Ovary (tissue), 9 donors: Measurements from ENCODE around the gene RFXANK. TPM values are rescaled to one million over a fixed set of nuclear protein-coding genes. Genes with fewer than 3 reads are reported as not detected.

Source experiments
- DNase-seq, 5 donors: peaks; one replicate each; pipeline ENCODE4 v3.0.0-alpha.2; 2019 to 2020
- H3K27ac ChIP-seq, 2 donors: fragments of 200-600 bp; one replicate each; pipeline versions ENCODE4 v1.5.1 to v1.8.0; 2019 to 2022
- H3K27me3 ChIP-seq: fragments of 200-600 bp; one replicate; pipeline ENCODE4 v1.8.0; 2022
- H3K36me3 ChIP-seq: fragments of 200-600 bp; sonication (generic); one replicate; pipeline ENCODE4 v1.5.1; 2019
- H3K4me1 ChIP-seq: one replicate; pipeline ENCODE4 v1.8.1; 2013; ENCODE audit warnings: mild to moderate bottlenecking, moderate library complexity; ENCODE audit not compliant: insufficient read depth
- H3K4me3 ChIP-seq: fragments of 200-600 bp; sonication (generic); one replicate; pipeline ENCODE4 v1.5.1; 2017
- H3K9me3 ChIP-seq, 2 donors: fragments of 200-600 bp in 1 of 2; sonication (generic) in 1 of 2; one replicate each; pipeline versions ENCODE4 v1.5.1 to v1.8.1; 2013 to 2019; ENCODE audit warnings: mild to moderate bottlenecking in 1 of 2, moderate library complexity in 1 of 2
- EP300 ChIP-seq: sonication (generic); formaldehyde crosslinking; IDR thresholded peaks from one replicate; pipeline ENCODE4 v1.6.1; 2017; ENCODE audit warnings: antibody characterized with exemption
- POLR2A ChIP-seq: fragments of 450-650 bp; IDR thresholded peaks from one replicate; pipeline ENCODE4 v1.6.1; 2017; ENCODE audit warnings: antibody characterized with exemption, mild to moderate bottlenecking, moderate library complexity
- WGBS, 3 donors: extraction: QIAGEN DNeasy Blood & Tissue Kit in 1 of 3; methylation state at CpG; one replicate each; pipeline versions ENCODE4 v1.1.5 to v1.1.7; 2013 to 2017; 5-methylcytosine and 5-hydroxymethylcytosine counted together
- intact Hi-C, 4 donors: fragments of 100-400 bp; cut with DNase I; formaldehyde crosslinking; loops; one replicate each; pipeline versions ENCODE4 v1.11.0 to v1.15.1; 2022 to 2023
- polyA plus RNA-seq, 2 donors: library from polyadenylated mRNA; stranded (reverse); fragments of 200-250 nt in 1 of 2; fragments of 350-450 nt in 1 of 2; fragmentation: Illumina TruSeq in 1 of 2; extraction: RNeasy Lipid Tissue Mini Kit (QIAGEN cat#74804) in 1 of 2; gene quantifications; one replicate each; pipeline ENCODE4 v1.2.3, GENCODE V29; 2013 to 2014
- total RNA-seq, 7 donors: library from RNA; depleted of rRNA in 2 of 7; stranded (reverse); fragments of >200 nt in 2 of 7; fragmentation: NEBNext Ultra II Directional in 3 of 7; extraction: Animal tissue kit (Norgen Biotek cat#: 25700) in 3 of 7; gene quantifications; one replicate each; pipeline versions ENCODE4 v1.1.0 to v1.2.4, GENCODE V29; 2016 to 2023
- TF ChIP-seq, protein P1 (sequence below), 3 donors: fragments of 450-650 bp in 2 of 3; fragments of 200-600 bp in 1 of 3; IDR thresholded peaks; one replicate each; pipeline versions ENCODE4 v1.5.1 to v1.8.0; 2016 to 2022; ENCODE audit warnings: antibody characterized with exemption in 3 of 3, mild to moderate bottlenecking in 1 of 3
- donor health status: DM: no; HTN: no; CAD: no; lungs with moderate emphysema.
- donor health status: DM: no; HTN: no; CAD: no.
- donor health status: Bipolar disorder and iron deficiency.
- donor health status: DM: yes; HTN: yes; CAD: no.
- donor health status: DM: no; HTN: no; CAD: no.
- donor health status: DM: yes; HTN: yes; CAD: no.

The RFXANK gene
- total and polyA plus RNA-seq, 9 donors: 9.7 to 67.2 (median 58.4) TPM

DNA sequence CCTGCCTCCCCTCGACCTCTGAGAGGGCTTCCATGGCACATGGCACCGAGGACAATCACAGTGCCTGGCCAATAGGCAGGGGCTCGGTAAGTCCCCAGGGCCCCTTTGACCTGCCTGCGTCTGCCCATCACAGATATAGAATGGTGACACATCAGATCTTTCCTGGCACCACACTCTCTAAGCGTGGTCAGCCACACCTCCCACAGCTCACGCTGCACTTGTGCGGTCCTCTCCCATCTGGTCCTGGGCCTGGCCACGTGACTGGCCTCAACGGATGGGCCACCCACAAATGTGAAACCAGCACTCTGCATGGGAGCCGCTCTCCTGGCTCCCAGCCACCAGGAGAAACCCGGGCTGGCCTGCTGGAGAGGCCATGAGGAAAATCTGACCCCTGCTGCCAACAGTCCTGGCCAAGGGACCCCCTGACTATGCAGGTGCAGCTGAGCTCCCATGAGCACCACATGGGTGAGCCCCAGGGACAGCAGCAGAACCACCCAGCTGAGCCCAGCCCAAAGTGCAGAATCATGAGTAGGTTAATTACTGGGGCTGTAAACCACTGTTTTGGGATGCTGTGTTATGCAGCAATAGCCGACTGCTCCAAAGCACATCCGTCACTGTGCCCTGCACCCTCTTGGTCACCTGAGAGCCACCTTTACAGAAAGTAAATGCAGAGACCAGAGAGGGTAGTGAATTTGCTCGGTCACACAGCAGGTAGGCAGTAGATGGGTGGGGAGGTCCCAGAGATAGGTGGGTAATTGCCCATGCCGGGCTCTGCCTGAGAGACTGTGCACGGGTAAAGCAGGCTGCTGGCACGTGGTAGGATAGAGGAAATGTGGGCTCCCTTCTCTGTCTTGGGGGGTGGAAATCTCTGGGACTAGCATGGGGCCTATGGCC lies 12.3 kb upstream of the RFXANK start:
- 83 to 88% (median 88%) methylated on average over 17 of the region's 17 CpGs for WGBS, 3 donors
- TF ChIP-seq, protein P1, sequence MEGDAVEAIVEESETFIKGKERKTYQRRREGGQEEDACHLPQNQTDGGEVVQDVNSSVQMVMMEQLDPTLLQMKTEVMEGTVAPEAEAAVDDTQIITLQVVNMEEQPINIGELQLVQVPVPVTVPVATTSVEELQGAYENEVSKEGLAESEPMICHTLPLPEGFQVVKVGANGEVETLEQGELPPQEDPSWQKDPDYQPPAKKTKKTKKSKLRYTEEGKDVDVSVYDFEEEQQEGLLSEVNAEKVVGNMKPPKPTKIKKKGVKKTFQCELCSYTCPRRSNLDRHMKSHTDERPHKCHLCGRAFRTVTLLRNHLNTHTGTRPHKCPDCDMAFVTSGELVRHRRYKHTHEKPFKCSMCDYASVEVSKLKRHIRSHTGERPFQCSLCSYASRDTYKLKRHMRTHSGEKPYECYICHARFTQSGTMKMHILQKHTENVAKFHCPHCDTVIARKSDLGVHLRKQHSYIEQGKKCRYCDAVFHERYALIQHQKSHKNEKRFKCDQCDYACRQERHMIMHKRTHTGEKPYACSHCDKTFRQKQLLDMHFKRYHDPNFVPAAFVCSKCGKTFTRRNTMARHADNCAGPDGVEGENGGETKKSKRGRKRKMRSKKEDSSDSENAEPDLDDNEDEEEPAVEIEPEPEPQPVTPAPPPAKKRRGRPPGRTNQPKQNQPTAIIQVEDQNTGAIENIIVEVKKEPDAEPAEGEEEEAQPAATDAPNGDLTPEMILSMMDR (IDR thresholded peaks at IDR 0.05): no peak
- TF ChIP-seq EP300 (no peak), POLR2A (no peak)
- DNase-seq: no peak
- no peaks in the 10 kb centered on the region for H3K36me3 ChIP-seq
- no peak overlapping the region for H3K4me3 ChIP-seq
- intact Hi-C loops: loop anchor here in 1 of 4 donors (10.0 kb wide), 1 partner anchor 125 kb away; no protein-coding TSS in a partner anchor
- no peaks in the 10 kb centered on the region for H3K27me3 ChIP-seq
- no peaks in the 10 kb centered on the region for H3K9me3 ChIP-seq
- no peak overlapping the region for H3K27ac ChIP-seq
- no peaks in the 10 kb centered on the region for H3K4me1 ChIP-seq

DNA sequence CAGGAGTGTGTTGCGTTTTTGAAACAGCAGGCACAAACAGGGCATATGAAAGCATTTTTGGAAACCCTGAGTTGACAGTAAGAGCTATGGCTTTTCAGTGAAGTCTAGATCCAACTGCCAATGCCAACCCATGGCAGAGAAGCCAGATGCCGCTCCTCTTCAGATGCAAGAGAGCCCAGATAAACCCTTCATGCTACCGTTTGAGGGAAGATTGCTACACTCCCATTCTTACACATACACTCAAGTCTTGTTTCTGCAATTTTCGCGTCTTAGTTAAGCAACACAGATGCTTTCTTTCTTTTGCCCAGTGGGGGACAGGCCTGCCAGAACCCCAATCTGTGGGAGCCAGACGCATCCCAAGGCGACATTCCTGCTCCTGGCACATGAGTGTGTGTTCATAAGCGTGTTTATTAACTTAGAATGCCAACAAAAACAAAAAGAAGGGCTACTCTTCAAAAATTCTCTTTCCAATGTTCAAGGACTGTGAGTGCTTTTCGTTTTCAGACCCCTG lies 10.5 kb upstream of the RFXANK start:
- TF ChIP-seq EP300: no peak
- TF ChIP-seq, protein P1 (IDR thresholded peaks at IDR 0.05): no peak
- TF ChIP-seq POLR2A: no peak

DNA sequence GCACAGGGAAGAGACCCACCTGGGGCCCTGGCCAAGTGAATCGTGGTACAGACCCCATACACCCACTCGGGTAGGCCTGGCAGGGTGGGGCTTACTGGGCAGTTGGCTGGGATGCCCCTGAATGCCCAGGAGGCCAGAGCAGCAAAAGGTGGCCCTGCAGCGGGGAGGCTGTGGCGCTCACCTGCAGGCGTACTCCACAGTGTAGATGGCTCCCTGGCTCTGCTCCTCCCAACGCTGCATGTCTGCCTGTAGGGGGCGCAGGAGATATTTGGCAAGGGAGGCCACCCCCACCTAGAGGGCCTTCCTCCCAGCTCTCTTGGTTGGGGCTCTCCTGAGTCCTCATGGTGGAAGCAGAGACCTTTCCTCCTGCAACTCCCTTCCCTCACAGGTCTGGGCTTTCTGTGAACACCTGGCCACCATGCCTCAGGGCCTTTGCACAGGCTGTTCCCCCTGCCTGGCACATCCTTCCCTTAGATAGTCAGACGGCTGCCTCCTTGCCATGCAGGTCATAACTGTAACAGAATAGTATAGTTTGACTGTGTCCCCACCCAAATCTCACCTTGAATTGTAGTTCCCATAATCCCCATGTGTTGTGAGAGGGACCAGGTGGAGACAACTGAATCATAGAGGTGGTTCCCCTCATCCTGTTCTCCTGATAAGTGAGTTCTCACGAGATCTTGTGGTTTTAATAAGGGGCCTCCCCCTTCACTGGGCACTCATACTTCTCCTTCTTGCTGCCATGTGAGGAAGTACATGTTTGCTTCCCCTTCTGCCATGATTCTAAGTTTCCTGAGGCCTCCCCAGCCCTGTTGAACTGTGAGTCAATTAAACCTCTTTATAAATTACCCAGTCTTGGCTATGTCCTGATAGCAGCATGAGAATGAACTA lies 6.0 kb upstream of the RFXANK start:
- DNase-seq: no peak
- Histone ChIP-seq H3K9me3 (no peaks in the 10 kb centered on the region), H3K36me3 (no peaks in the 10 kb centered on the region), H3K4me1 (peaks cover 4% of the 10 kb centered on the region), H3K27ac (no peak overlapping the region), H3K4me3 (no peak overlapping the region), H3K27me3 (no peaks in the 10 kb centered on the region)
- intact Hi-C loops: no loop called here
- no peak for TF ChIP-seq POLR2A
- TF ChIP-seq EP300: no peak
- TF ChIP-seq, protein P1 (IDR thresholded peaks at IDR 0.05): no peak
- WGBS, 3 donors: 56 to 66% (median 57%) methylated on average over 9 of the region's 9 CpGs

More for the DNA sequence above, 10.5 kb upstream of the RFXANK start:
- intact Hi-C loops: no loop called here
- no peaks in the 10 kb centered on the region for H3K9me3 ChIP-seq
- no peak overlapping the region for H3K27ac ChIP-seq
- 54 to 83% (median 68%) methylated on average over 9 of the region's 9 CpGs for WGBS, 3 donors
- no peaks in the 10 kb centered on the region for H3K27me3 ChIP-seq
- H3K36me3 ChIP-seq: no peaks in the 10 kb centered on the region
- H3K4me1 ChIP-seq: no peaks in the 10 kb centered on the region
- no peak overlapping the region for H3K4me3 ChIP-seq
- DNase-seq: no peak

DNA sequence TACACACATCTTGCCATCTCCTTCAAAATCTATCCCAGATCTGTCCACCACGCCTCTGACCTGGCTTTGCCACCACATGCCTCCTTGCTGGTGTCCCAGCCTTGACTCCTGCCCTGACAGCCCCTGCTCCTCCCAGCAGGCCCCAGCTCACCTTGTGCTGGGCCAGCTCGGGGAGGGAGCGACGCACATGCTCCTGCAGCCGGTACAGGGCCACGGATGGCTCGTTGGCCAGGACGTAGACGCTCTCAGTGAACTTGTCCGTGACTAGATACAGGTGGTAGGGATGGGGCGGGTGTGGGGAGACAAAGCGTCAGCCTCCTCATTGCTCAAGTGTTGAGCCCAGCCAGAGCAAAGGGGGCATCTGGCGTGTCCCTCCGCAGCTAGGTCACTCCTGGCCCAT lies 5.3 kb upstream of the RFXANK start:
- no peak for DNase-seq
- TF ChIP-seq, protein P1 (IDR thresholded peaks at IDR 0.05): no peak
- TF ChIP-seq EP300: no peak
- TF ChIP-seq POLR2A: no peak
- Histone ChIP-seq H3K9me3 (no peaks in the 10 kb centered on the region), H3K36me3 (no peaks in the 10 kb centered on the region), H3K4me3 (no peak overlapping the region), H3K27me3 (no peaks in the 10 kb centered on the region), H3K27ac (no peak overlapping the region), H3K4me1 (peaks cover 4% of the 10 kb centered on the region)
- intact Hi-C loops: no loop called here
- 90 to 94% (median 92%) methylated on average over 14 of the region's 14 CpGs for WGBS, 3 donors
